PFSK-1 (cell line): ENCODE measurements around the gene NCOR2.

Source experiments
- FOXP2 ChIP-seq: optimal IDR thresholded peaks from 2 replicates; pipeline ENCODE3; 2011; ENCODE audit warnings: borderline replicate concordance, control low read depth, inconsistent platforms; ENCODE audit not compliant: insufficient read depth; ENCODE audit errors: extremely low read length, extremely low read depth
- POLR2AphosphoS5 ChIP-seq: IDR thresholded peaks from 2 replicates; pipeline ENCODE4 v1.6.1; 2012; ENCODE audit warnings: low read depth, mild to moderate bottlenecking, control low read depth, low read length, moderate library complexity
- SIN3A ChIP-seq: IDR thresholded peaks from 2 replicates; pipeline ENCODE4 v1.6.1; 2012; ENCODE audit warnings: mild to moderate bottlenecking, low read length, moderate library complexity, borderline replicate concordance; ENCODE audit not compliant: insufficient read depth
- TAF1 ChIP-seq: IDR thresholded peaks from 2 replicates; pipeline ENCODE4 v1.6.1; 2012; ENCODE audit warnings: low read length, control low read depth, borderline replicate concordance; ENCODE audit not compliant: insufficient read depth
- TF ChIP-seq, protein P1 (sequence below), 2 experiments: IDR thresholded peaks; 2 replicates each; pipeline versions ENCODE4 v1.6.1 to v1.8.0; 2011 to 2012; ENCODE audit warnings: low read depth in 2 of 2, low read length in 2 of 2, control low read depth in 1 of 2, inconsistent platforms in 1 of 2, mild to moderate bottlenecking in 1 of 2, moderate library complexity in 1 of 2; ENCODE audit not compliant: insufficient read depth in 1 of 2

Gene NCOR2

DNA sequence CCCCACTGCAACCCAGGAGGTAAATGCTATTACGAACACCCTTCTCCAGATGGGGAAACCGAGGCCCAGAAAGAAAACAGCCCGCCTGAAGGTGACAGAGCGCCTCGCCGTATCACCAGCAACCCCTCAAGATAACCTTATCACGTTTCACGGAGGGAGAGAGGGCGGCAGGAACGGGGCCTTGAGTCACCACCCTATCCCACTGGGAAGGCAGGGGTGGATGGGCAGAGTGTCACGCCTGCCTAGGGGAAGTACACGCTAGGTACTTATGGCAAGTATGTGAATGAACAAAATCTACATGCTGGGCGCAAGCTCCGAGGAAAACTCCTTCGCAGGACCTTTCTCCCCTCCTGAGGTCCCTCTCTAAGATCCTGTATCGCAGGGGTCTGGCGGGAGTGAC lies 17.8 kb downstream of the NCOR2 start:
- TF ChIP-seq, protein P1, sequence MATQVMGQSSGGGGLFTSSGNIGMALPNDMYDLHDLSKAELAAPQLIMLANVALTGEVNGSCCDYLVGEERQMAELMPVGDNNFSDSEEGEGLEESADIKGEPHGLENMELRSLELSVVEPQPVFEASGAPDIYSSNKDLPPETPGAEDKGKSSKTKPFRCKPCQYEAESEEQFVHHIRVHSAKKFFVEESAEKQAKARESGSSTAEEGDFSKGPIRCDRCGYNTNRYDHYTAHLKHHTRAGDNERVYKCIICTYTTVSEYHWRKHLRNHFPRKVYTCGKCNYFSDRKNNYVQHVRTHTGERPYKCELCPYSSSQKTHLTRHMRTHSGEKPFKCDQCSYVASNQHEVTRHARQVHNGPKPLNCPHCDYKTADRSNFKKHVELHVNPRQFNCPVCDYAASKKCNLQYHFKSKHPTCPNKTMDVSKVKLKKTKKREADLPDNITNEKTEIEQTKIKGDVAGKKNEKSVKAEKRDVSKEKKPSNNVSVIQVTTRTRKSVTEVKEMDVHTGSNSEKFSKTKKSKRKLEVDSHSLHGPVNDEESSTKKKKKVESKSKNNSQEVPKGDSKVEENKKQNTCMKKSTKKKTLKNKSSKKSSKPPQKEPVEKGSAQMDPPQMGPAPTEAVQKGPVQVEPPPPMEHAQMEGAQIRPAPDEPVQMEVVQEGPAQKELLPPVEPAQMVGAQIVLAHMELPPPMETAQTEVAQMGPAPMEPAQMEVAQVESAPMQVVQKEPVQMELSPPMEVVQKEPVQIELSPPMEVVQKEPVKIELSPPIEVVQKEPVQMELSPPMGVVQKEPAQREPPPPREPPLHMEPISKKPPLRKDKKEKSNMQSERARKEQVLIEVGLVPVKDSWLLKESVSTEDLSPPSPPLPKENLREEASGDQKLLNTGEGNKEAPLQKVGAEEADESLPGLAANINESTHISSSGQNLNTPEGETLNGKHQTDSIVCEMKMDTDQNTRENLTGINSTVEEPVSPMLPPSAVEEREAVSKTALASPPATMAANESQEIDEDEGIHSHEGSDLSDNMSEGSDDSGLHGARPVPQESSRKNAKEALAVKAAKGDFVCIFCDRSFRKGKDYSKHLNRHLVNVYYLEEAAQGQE (IDR thresholded peaks at IDR 0.05; ENCODE audit: insufficient read depth in 1 of 2, low read depth in 2 of 2, low read length in 2 of 2), result no peak
- TF ChIP-seq POLR2AphosphoS5 (no peak), TAF1 (no peak), SIN3A (no peak)

- TF ChIP-seq FOXP2 (no peak), POLR2AphosphoS5 (no peak), SIN3A (no peak), TAF1 (no peak)
- TF ChIP-seq, protein P1 (IDR thresholded peaks at IDR 0.05; ENCODE audit: insufficient read depth in 1 of 2, low read depth in 2 of 2, low read length in 2 of 2), result no peak
Measured at GRCh38 chr12:124548854-124549378, 18.5 kb downstream of the NCOR2 start.

DNA sequence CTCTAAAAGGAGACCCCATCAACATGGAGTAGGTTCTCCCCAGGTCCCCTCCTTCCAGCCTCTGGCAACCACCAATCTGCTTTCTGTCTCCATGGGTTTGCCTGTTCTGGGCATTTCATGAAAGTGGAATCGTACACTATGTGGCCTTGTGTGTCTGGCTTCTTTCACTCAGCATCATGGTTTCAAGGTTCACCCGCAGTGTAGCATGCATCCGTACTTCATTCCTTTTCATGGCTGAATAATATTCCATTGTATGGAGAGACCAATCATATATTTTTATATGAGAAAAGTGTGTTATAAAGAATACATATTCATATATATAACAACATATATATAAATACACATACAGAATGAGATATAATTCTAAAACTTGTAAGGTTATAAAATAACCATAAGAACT lies 19.8 kb downstream of the NCOR2 start:
- TF ChIP-seq, protein P1 (IDR thresholded peaks at IDR 0.05; ENCODE audit: insufficient read depth in 1 of 2, low read depth in 2 of 2, low read length in 2 of 2), result no peak
- TF ChIP-seq TAF1 (no peak), POLR2AphosphoS5 (no peak), SIN3A (no peak), FOXP2 (no peak)

DNA sequence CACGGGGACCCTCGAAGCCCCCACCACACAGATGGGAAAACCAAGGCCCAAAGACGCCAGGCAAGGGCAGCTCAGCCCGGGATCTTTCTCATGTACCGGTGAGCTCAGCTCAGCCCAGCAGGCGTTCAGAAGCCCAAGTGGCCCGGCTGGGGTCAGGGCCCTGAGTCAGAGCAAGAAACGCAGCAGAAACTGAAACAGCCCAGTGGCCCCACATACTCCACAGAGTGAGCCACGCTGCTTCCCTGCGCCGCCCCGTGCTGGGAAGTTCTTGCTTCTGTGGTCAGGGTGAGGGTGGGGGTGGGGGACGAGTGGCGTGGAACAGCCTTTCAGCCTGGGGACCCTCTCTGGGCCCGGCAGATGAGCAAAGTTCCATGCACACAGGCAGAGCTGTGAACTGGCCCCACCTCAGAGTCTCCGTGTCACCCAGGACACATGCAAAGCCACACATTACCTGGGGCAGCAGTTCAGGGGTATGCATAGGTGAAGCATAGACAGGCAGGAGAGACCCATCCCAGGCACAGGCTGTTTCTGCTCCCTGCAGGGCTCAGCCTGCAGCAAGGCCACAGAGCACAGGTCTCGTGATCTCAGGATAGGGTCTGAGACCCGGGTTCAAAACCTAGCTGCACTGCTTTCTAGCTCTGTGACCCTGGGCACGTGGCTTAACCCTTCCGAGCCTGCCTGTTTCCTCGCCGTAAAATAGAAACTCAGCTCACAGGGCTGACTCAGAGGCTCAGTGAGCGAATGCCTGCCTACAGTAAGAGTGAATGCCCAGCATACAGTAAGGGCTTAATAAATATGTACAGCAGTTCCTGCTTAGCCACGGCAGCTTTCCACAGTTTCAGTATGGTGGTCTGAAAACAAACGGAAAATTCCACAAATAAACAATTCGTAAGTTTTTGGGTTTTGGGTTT lies 21.6 kb downstream of the NCOR2 start:
- TF ChIP-seq POLR2AphosphoS5, result no peak
- TF ChIP-seq, protein P1 (IDR thresholded peaks at IDR 0.05; ENCODE audit: insufficient read depth in 1 of 2, low read depth in 2 of 2, low read length in 2 of 2), result no peak
- no peak for TF ChIP-seq TAF1
- TF ChIP-seq FOXP2, result no peak
- TF ChIP-seq SIN3A, result no peak
